Measurements from ENCODE around the gene SIK2. TPM values are rescaled to one million over a fixed set of nuclear protein-coding genes. Genes with fewer than 3 reads are reported as not detected.

The SIK2 gene
- total and polyA plus RNA-seq, 11 donors, result 4.1 to 45.8 (median 27.5) TPM

- Histone ChIP-seq H3K27ac (no peak overlapping the region), H3K36me3 (peaks cover 0 to 12% (median 0%) of the 10 kb centered on the region in 9 donors), H3K4me1 (peaks cover 0 to 15% (median 0%) of the 10 kb centered on the region in 12 donors), H3K9me3 (no peaks in the 10 kb centered on the region), H3K27me3 (no peaks in the 10 kb centered on the region), H3K4me3 (no peak overlapping the region)
- intact Hi-C loops (cut with DNase I), result loop anchor here in 2 of 10 donors (5.0 to 10.0 kb wide), 2 partner anchors 277 to 280 kb away; no protein-coding TSS in a partner anchor
- no peak for TF ChIP-seq CTCF (IDR thresholded peaks at IDR 0.05)
- no peak for TF ChIP-seq POLR2A (IDR thresholded peaks at IDR 0.05)
- ATAC-seq, result no peak
- DNase-seq, result no peak
- 61 to 93% (median 70%) methylated on average over 3 of the region's 3 CpGs for WGBS, 4 donors
Measured at GRCh38 chr11:111561791-111562325, 40.4 kb upstream of the SIK2 start.

- no peaks in the 10 kb centered on the region for H3K27me3 ChIP-seq
- no peak for DNase-seq
- intact Hi-C loops (cut with DNase I), result loop anchor here in 2 of 10 donors (5.0 to 10.0 kb wide), 2 partner anchors 278 to 279 kb away; no protein-coding TSS in a partner anchor
- H3K4me3 ChIP-seq, result no peak overlapping the region
- TF ChIP-seq CTCF (IDR thresholded peaks at IDR 0.05) (no peak), POLR2A (IDR thresholded peaks at IDR 0.05) (no peak)
- no peak overlapping the region for H3K27ac ChIP-seq
- H3K4me1 ChIP-seq, result peaks cover 0 to 15% (median 0%) of the 10 kb centered on the region in 12 donors
- H3K36me3 ChIP-seq, result peaks cover 0 to 10% (median 0%) of the 10 kb centered on the region in 9 donors
- ATAC-seq, result no peak
- WGBS, 4 donors, result 84 to 96% (median 92%) methylated on average over 10 of the region's 10 CpGs
- no peaks in the 10 kb centered on the region for H3K9me3 ChIP-seq
Measured at GRCh38 chr11:111562692-111563389, 39.4 kb upstream of the SIK2 start.

GRCh38 chr11:111565114-111565720 is 37.0 kb upstream of the SIK2 start:
- DNase-seq (peak in 4 of 5 donors; percentile 48 to 64 (median 56)), ATAC-seq (peak in 2 of 4 donors; percentile 52 to 63)
- WGBS, 4 donors, result 68 to 70% (median 69%) methylated on average over 4 of the region's 4 CpGs
- intact Hi-C loops (cut with DNase I), result loop anchor here (1.0 to 10.0 kb wide), 8 partner anchors 37 to 280 kb away; partner anchors contain the start of gene SIK2 (in 1 of the 10)
- TF ChIP-seq POLR2A (IDR thresholded peaks at IDR 0.05), result no peak
- TF ChIP-seq CTCF (IDR thresholded peaks at IDR 0.05), result peak; percentile 77 to 96 (median 92)
- H3K4me1 ChIP-seq, result peaks cover 0 to 15% (median 0%) of the 10 kb centered on the region in 12 donors
- H3K9me3 ChIP-seq, result no peaks in the 10 kb centered on the region
- no peak overlapping the region for H3K27ac ChIP-seq
- no peaks in the 10 kb centered on the region for H3K27me3 ChIP-seq
- H3K4me3 ChIP-seq, result no peak overlapping the region
- H3K36me3 ChIP-seq, result no peaks in the 10 kb centered on the region

GRCh38 chr11:111566324-111566723 is 35.9 kb upstream of the SIK2 start:
- H3K9me3 ChIP-seq, result no peaks in the 10 kb centered on the region

More at GRCh38 chr11:111566324-111566723, 35.9 kb upstream of the SIK2 start:
- H3K36me3 ChIP-seq, result no peaks in the 10 kb centered on the region
- peaks cover 0 to 14% (median 0%) of the 10 kb centered on the region in 12 donors for H3K4me1 ChIP-seq
- TF ChIP-seq CTCF (IDR thresholded peaks at IDR 0.05), result no peak
- TF ChIP-seq POLR2A (IDR thresholded peaks at IDR 0.05), result no peak
- intact Hi-C loops (cut with DNase I), result loop anchor here in 7 of 10 donors (5.0 to 10.0 kb wide), 4 partner anchors 36 to 282 kb away; partner anchors contain the start of gene SIK2 (in 1 of the 7)
- no peak for ATAC-seq
- no peak for DNase-seq
- WGBS, 4 donors, result 83 to 87% (median 85%) methylated on average over 7 of the region's 7 CpGs
- no peaks in the 10 kb centered on the region for H3K27me3 ChIP-seq
- H3K4me3 ChIP-seq, result no peak overlapping the region
- no peak overlapping the region for H3K27ac ChIP-seq
